ENCODE measurements around the gene MTF1.

MTF1 gene

DNA sequence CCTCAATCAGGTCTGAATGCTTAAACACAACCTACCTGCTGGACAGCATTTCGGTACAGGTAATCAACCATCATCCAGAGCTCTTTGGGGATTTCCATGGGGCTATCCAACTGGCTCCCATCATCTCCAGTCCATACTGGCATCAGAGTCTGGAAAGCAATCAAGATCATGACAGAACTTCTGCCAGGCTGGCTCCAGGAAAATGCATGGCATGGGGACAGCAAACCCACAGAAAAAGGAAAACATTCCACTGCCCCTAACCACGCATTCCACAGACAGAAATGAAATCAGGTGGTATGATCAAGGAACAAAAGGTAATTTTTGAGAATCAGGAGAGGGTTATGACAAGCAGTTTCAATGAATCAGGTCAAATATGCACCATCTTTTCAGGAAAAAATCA lies 9.1 kb upstream of the MTF1 start:
- in situ Hi-C loops (cut with MboI; ENCODE audit: low sequenced_read_pairs): no loop called here

DNA sequence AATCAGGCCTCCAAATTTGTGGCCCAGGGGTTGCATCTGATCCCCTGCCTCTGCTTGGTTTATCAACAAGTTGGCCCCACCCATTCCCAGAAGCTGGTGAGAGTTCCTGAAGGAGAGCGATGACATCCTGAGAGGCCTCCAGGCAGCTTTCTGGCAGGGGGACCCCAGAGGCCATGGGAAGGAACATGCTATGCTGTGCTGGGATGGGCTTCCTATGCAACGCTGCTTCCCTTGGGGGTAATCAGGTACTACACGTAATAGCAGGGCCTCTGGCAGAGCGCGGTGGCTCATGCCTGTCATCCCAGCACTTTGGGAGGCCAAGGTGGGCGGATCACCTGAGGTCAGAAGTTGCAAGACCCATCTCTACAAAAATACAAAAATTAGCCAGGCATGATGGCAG lies 8.4 kb upstream of the MTF1 start:
- in situ Hi-C loops (cut with MboI; ENCODE audit: low sequenced_read_pairs): no loop called here

DNA sequence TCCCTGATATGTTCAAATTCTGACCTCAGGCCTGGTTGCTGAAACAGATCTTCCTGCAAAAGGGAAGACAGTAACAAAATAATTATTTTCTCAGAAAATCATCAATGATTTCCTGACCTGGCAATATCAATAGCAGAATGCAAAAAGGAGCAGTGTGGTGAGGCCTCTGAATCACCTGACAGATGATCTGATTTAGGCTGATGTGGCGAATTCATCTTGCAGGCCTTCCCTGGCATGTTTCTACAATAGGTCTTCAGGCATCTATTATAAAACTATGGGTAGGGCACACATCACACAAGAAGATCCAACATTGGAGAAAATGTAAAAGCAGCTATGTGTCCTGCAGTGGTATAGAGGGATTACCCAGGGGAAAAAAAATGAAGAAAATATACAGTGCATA lies 7.1 kb upstream of the MTF1 start:
- in situ Hi-C loops (cut with MboI; ENCODE audit: low sequenced_read_pairs): no loop called here

DNA sequence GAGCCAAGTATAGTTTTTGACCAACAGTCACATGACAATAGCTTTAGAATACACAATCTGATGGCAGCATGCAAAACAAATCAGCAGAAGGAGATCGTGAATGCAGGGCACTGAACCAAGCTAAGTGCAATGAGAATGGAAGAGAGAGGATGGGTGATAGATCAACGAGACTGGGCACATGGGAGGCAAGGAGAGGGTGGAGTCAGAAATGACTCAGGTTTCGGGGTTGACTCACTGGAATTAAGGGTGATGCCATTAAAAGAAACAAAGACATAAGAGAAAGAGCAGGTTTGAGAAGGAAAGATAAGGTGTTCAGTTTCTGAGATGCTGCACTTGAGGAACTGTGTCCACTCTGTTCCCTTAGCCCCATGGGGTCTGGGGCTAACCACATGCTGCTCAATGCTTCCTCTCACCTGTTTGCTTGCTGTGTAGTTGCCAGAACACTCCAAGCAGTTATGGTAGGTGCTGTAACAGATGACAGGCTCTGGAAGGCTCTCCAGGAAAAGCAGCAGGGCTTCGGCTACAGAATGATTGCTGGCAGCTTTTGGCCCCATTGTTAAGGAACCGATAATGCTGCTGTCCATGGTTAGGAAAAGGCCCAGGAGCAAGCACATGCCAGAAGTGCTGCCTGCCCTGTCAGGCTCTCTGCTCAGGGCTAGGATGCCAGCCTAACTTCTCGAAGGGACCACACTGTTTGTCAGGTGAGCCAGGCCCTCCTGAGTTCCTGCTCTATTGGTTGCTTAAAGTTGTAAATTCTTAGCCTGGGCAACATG lies 6.1 kb upstream of the MTF1 start:
- in situ Hi-C loops (cut with MboI; ENCODE audit: low sequenced_read_pairs): no loop called here

DNA sequence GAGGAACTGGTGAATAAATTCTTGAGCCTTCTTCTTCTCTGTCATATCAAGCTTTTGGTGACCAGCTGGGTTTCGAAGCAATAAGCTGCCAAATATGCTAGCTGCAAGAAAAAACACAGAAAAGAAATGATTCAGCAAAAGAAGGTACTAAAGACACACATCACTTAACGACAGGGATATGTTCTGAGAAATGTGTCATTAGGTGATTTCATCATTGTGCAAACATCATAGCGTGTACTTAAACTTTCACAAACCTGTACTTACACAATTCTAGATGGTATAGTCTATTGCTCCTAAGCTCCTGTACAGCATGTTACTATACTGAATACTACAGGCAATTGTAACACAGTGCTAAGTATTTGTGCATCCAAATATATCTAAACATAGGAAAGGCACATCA lies 2.9 kb upstream of the MTF1 start:
- in situ Hi-C loops (cut with MboI; ENCODE audit: low sequenced_read_pairs): no loop called here

DNA sequence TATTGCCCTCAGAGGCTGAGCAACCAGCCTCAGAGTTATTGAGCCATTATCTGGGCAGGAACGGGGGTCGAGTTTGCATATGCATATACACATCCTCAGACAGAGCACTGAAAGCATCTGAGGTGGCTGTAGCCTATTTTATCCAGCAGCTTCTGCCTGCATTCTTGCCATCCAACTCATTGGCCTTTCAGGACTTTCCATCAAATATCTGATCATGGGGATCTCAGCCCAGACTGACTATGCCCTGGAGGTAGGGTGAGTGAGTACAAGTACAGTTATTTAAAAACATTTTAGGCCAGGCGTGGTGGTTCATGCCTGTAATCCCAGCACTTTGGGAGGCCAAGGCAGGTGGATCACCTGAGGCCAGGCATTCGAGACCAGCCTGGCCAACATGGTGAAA lies 1.8 kb upstream of the MTF1 start:
- in situ Hi-C loops (cut with MboI; ENCODE audit: low sequenced_read_pairs): no loop called here

DNA sequence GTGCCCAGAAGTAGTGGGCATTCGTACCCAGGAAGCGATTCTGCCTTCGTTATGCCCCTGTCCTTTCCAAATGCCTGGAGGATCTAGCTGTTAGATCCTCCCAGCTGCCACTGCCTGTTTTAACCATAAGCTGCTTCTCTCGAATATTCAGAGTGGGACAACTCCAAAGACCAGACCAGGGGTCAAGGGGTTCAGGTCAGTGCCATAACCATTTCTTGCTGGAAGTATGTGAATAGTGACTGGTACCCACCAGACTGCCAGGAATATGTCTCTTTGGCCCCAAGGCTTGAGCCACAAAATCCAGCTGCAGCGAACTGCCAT lies 914 bp upstream of the MTF1 start:
- in situ Hi-C loops (cut with MboI; ENCODE audit: low sequenced_read_pairs): no loop called here

DNA sequence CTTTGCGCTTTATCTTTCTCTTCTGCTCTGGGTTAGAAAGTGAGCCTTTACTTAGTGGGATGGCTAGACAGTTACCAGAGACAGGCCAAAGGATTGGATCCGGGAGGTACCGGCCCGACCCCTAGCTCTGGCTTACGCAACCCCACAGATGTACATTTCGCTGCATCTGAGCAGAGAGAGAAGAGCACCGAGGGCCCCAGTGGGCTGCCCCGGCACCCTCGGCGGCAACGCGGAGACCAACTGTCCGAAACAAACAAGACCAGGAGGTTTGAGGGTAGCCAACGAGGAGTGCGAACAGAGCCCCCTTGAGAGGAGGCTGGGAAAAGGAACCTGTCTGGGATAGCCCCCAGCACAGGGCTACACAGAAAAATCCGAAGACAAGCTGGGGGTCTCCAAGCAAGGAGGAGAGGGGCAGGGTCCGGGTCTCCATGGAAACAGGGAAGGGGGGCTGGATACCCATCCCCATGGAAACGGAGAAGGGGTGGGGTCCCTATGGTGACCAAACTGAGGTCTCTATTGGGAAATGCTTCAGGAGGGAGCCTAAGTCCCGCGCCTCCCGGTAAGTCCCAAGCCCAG lies 373 bp downstream of the MTF1 start:
- in situ Hi-C loops (cut with MboI; ENCODE audit: low sequenced_read_pairs): no loop called here

DNA sequence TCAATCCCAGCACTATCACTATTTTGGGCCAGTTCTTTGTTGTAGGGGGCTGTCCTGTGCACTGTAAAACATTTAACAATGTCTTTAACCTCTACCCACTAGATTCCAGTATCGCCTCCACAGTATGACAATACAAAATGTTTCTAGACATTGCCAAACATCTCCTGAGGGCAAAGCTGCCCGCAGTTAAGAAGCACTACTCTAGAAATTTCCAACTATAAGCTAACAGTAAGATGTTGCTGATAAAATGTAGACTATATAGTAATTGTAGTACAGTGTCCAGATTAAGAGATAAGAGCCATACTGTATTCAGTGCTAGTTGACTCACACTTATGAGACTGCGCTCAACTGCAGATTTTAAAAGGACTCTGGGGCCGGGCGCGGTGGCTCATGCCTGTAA lies 5.0 kb downstream of the MTF1 start:
- in situ Hi-C loops (cut with MboI; ENCODE audit: low sequenced_read_pairs): no loop called here

DNA sequence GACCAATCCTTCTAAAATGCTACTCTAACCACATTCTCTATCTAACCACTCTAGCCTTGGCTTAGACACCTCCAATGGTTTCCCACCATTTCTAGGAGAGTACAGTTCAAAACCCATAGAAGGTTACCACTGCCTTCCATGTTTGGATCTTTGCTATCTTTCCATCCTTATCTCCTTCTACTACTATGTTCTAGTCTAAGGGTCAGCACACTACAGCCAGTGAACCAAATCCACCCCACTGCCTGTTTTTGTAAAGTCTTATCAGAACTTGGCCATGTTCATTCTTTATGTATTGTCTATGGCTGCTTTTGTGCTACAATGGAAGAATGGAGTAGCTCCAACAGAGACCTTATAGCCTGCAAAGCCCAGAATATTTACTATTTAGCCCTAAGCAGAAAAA lies 6.2 kb downstream of the MTF1 start:
- in situ Hi-C loops (cut with MboI; ENCODE audit: low sequenced_read_pairs): no loop called here

DNA sequence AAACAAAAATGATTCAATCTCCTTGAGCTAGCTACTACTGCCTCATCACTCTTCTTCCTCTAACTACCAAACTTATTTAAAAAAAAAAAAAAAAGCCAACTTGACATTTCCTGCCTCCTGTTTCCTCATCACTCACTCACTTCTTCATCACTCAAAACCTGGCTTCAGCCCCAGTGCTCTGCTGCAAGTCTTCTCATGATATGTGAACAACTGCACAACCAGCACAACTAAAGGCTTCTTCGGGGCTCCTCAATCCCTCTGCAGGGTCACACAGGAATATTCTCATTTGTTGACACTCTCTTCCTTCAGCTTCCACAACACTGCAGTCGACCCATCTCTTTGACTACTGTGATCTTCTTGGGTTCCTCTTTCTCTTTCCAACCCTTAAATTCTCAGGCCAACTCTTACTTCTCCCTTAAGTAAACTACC lies 7.6 kb downstream of the MTF1 start:
- in situ Hi-C loops (cut with MboI; ENCODE audit: low sequenced_read_pairs): no loop called here

DNA sequence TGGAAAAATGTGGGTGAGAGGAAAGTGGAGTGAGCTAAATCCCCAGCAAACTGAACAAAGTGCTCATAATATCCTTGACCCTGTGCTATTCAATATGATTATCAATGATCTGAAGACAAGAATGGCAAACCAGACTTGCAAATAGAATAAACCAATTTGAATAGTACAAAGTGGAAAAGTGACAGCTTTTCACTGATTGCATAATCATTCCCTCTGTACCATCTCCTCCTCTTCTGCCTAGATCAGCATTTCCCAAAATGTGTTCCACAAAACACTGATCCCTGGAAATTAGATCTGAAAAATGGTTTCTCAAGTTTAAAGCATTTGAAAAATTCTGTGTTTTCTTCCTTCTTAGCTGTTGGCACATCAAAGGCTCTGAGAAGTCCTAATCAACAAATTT lies 8.1 kb downstream of the MTF1 start:
- in situ Hi-C loops (cut with MboI; ENCODE audit: low sequenced_read_pairs): no loop called here

DNA sequence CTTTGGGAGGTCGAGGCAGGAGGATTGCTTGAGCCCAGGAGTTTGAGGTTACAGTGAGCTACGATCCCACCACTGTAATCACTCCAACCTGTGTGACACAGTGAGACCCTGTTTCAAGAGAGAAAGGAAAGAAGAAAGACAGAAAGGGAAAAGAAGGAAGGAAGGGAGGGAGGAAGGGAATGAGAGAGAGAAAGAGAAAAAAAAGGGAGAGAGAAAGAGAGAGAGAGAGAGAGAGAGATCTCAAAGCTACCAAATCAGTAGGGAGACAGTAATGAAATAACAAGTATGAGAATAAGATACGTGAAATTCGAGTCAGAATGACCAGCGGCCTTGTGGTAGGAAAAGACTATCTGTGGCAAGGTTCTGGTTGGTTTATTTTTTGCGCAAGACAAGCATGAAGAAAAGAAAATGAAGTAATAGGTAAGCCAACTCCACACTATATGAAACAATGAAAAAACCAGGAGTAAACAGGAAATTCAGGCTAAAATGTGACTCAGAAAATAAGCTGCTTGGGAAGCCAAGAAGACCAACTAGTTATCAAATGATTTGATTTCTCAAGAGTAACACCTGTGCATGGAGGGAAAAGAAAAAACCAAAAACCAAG lies 8.9 kb downstream of the MTF1 start:
- in situ Hi-C loops (cut with MboI; ENCODE audit: low sequenced_read_pairs): no loop called here

DNA sequence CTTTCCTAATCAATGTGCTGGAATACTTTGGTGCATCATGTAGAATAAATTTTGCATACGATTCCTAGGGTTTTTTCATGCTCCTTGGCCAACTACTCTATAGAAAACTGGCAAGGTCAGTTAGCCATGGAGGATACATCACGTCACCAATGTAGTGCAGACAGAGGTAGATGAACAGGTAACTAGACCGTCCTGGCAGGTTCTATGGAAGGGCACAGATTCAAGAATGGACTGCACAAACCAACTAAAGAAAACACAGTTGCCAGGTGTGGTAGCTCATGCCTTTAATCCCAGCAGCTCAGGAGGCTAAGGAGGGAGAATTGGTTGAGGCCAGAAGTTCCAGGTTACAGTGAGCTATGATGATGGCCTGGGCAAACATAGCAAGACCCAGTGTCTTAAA lies 9.9 kb downstream of the MTF1 start:
- in situ Hi-C loops (cut with MboI; ENCODE audit: low sequenced_read_pairs): no loop called here

DNA sequence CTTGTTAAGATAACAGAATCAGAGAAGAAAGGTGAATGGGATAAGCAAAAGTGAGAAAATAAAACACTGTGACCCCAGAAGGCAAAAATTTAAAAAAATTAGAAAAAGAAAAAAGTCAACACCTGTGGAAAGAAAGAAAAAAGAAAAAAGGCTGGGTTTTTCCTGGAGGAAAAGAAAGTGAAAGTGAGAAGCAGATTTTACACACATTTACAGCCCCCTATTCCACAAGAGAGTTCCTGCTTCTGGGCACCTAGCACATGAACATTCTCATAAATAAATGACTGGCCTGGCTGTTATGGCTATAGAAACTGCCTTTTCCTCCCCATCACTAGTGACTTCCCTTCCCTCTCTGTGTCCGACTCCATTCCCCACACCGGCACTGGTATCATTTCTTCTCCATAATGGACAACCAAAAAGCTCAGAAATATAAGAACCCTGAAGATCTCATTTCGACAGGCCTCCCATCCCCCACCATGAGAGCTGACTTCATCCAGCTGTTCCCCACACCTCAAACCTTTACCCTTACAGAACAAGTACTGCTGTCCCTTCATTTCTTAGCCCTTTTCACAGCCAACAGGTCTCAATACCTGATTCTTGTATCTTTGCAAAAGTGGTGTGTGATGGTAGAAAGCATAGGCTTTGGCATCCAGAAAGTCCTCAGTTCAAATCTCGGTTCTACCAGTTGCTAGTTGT lies 12.6 kb downstream of the MTF1 start:
- in situ Hi-C loops (cut with MboI; ENCODE audit: low sequenced_read_pairs): no loop called here

DNA sequence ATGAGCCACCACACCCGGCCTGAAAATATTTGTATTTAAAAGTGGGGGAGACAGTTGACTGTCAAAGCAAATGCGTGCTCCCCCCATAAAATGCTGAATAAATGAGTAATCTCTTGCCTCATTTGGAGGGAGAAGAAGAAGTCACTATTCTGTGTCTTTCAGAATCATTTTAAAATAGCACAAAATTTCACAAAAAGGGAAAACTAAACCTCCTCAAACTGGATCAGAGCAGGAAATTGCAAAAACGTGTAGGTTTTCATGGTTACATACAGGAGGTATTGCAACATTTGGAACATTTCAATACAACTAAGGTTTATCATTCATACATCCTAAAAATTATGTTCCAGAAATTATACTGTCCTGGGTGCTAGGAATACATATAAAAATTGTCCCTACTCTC lies 13.6 kb downstream of the MTF1 start:
- in situ Hi-C loops (cut with MboI; ENCODE audit: low sequenced_read_pairs): no loop called here

DNA sequence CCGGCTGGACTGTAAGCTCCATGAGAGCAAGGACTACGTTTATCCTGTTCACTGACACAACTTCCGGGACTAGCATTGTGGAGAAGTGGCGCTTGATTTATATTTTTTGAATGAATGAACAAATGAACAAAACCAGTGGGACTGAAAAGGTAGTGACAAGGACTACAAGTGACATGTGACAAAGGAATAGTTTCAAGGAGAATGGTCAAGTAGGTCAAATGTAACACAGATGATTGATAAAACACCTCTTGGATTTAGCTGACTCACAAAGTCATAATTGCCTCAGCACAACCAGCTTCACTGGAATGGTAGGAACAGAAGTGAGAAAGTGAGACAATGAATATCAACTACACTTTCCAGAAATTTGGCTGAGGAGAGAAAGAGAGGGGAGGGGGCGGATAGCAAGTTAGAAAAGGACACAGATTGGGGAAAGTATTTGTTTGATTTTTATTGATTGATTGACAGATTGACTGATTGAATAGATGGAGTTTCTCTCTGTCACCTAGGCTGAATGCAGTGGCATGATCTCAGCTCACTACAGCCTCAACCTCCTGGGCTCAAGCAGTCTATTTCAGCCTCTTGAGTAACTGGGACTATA lies 14.2 kb downstream of the MTF1 start:
- in situ Hi-C loops (cut with MboI; ENCODE audit: low sequenced_read_pairs): no loop called here

DNA sequence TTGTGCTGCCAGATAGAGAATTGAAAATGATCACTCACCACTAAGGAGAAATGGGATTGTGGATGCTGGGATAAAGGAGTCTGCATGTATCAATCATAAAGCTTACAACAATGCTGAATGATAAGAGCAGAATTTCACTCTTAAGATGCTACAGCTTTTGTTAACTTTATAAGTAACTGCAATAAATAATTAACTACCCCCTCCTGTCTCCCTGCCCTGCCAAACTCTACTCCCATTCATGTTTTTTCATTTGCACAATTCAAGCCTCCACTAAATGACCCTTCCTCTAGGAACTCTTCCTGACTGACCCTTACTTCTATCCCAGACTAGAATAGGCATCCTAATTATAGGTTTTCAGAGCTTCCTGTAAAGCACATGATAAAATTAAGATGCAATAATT lies 14.9 kb downstream of the MTF1 start:
- in situ Hi-C loops (cut with MboI; ENCODE audit: low sequenced_read_pairs): no loop called here

DNA sequence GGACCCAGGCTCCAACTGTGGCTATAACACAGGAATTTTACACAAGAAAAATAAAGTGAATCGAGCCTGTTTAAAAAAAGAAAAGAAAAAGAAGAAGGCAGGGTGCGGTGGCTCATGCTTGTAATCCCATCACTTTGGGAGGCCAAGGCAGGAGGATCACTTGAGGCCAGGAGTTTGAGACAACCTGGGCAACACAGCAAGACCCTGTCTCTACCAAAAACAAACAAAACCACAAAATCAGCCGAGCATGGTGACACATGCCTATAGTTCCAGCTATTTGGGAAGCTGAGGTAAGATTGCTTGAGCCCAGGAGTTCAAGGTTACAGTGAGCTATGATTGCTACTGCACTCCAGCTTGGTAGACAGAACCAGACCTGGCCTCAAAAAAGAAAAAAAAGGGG lies 17.7 kb downstream of the MTF1 start:
- in situ Hi-C loops (cut with MboI; ENCODE audit: low sequenced_read_pairs): no loop called here

DNA sequence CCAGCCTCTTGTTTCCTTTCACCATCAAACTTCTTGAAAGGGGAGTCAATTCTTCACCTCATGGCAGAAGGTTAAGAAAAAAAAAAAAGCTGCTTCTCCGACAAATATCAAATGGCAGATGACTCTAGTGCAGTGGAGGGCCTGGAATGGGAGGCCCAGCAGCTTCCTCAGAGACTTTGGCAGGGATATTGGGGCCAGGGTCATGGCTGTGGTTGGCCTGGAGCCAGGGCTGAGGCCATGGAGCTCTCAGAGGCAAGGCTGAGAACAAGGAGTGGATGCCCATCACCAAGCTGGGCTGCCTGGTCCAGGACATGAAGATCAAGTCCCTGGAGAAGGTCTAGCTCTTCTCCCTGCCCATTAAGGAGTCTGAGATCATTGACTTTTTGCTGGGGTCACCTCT lies 18.7 kb downstream of the MTF1 start:
- in situ Hi-C loops (cut with MboI; ENCODE audit: low sequenced_read_pairs): no loop called here

DNA sequence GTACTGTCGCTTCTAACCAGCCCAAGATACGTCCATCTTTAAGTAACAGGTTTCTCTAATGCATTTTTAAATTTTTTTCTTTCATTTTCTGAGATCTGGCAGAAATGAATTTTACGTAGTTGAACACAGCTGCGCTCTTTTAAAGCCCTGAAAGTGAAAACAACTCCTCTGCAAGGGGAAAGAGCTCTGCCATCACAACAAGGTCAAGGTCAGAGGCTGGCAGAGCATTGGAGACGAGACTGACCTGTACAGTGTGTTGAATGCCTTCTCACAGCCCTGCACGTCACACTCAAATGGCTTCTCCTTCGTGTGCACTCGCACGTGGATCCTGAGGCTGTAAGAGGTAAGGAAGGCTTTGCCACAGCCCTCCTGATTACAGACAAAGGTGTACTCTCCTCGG lies 19.7 kb downstream of the MTF1 start:
- in situ Hi-C loops (cut with MboI; ENCODE audit: low sequenced_read_pairs): no loop called here

DNA sequence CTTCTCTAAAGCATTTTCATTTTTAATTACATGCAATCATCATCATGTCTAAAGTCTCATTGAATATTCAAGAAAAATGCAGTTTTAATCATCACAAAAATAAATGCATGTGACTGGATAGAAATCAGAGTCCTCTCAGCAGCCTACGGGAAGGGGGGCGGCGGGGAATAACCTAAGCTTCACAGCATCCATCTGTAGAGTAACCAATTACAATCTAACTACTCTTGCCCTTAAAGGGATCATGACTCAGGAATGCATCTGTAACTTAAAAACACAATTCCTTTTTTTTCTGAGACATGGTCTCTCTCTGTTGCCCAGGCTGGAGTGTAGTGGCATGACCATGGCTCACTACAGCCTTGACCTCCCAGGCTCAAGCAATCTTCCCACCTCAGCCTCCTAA lies 22.6 kb downstream of the MTF1 start:
- in situ Hi-C loops (cut with MboI; ENCODE audit: low sequenced_read_pairs): no loop called here
